Stimulated activated CD8-positive, alpha-beta memory T cell treated with anti-CD3 and anti-CD28 coated beads, Interleukin-4, amount 100 ng/mL, for 48 hours (primary cell): Measurements from ENCODE around the gene NUP98.
"Not testable (repeated sequence)": the region's sequence is repeated elsewhere in the genome, so short reads cannot be mapped to it uniquely, and the experiment has no call there.

Experiments used
- DNase-seq: peaks from one replicate; pipeline ENCODE4 v3.0.0-alpha.2; 2020

NUP98 gene

GRCh38 chr11:3796346-3796745, 1.0 kb downstream of the NUP98 start:
- DNase-seq: no peak

DNA sequence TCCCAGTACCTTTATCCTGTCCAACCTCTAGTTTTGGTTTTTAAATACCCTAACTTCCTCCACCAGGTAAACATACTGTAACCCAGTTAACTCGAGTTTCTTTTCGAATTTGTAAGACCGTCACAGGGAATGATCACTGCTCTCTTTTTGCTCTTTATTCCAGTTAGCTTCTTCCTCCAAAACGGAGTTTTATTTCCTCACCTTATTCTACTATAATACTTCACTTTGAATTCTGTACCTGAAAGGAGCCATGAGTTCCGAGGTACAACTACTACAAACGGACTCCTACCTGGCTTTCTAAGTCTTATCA, 1.4 kb downstream of the NUP98 start:
- DNase-seq: no peak

GRCh38 chr11:3795131-3796001, 2.0 kb downstream of the NUP98 start:
- no peak for DNase-seq

DNA sequence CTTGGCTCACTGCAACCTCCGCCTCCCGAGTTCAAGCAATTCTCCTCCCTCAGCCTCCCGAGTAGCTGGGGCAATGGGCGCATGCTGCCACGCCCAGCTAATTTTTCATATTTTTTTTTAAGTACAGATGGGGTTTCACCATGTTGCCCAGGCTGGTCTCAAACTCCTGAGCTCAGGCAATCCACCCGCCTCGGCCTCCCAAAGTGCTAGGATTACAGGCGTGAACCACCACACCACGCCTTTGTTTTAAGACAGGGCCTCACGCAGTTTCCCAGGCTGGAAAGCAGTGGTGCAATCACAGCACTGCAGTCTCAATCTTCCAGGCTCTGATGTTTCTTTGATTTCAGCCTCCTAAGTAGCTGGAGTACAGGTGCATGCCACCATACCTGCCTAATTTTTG, 3.0 kb downstream of the NUP98 start:
- DNase-seq: not testable (repeated sequence)

DNA sequence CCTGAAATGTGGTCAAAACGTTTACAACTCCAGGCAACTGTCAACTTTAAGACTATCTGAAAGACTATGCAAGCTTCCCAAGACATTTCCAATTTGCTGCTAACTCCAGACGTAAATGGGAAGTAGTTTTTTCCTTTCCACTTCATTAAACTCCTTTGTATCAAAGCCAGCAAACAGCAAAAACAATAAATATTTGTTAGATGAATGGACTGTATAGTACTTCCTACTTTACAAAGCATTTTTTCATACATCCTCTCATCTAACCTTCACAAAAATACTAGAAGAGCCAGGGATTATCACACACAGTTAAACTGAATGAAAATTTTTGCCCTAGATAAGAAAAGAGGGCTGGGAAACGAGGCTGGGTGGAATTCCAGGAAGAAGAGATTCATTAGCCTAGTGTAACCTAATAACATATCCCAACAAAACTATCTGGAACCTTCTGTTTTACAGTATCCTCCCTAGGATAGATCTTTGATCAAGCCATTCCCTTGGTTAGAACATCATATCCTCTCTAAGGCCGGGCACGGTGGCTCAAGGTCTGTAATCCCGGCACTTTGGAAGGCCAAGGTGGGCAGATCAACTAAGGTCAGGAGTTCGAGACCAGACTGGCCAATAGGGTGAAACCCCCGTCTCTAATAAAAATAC, 10.4 kb downstream of the NUP98 start:
- no peak for DNase-seq

DNA sequence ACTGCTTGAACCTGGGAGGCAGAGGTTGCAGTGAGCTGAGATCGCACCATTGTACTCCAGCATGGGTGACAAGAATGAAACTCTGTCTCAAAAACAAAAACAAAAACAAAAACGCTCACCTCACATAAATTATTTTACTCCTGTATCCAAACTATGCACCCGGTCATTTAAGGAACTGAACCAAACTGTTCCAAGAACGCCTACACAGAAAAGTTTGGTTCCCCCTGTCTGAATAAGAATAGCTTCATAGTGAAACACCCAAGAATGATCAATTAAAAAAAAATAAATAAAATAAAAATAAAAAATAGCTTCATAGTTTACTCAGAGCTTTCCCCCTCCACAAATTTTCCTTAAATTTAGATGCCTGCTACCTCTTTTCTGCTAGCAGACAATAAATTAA, 13.7 kb downstream of the NUP98 start:
- DNase-seq: no peak

DNA sequence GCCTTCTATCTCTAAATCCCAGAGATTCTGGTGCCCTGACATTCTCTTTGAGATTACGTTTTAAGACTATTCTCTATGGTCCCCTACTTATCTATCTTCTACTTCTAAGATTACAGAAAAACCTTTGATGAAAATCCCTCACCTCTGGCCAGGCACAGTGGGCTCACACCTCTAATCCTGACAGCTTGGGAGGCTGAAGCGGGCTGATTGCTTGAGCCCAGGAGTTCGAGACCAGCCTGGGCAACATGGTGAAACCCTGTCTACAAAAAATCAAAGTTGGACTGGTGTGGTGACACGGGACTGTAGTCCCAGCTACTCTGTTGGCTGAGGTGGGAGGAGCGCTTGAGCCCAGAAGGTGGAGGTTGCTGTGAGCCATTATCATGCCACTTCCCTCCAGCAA, 14.4 kb downstream of the NUP98 start:
- DNase-seq: no peak

GRCh38 chr11:3781423-3781822, 15.9 kb downstream of the NUP98 start:
- DNase-seq: no peak

DNA sequence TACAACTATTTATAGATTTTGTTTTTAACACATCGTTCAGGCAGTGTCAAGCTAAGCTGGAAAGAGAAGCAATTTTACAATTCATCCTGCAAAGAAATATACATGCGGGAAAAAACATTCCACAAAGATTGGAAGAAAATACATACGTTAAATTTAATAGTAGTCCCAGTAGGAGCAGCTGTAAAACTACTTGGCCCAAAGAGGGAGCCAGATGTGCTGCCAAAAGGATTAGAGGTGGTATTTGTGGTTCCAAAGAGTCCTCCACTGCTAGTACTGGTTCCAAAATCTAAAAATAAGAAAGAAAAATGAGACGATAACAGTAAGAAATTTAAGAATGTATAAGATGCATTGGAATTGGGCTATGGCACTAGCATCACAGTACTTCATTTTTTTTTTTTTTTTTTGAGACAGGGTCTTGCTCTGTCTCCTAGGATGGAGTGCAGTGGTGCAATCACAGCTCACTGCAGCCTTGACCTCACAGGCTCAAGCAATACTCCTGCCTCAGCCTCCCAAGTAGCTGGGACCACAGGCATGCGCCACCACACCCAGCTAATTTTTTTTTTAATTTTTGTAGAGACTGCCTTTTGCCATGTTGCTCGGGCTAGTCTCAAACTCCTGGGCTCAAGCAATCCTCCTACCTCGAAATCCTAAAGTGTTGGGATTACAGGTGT, 21.5 kb downstream of the NUP98 start:
- no peak for DNase-seq

DNA sequence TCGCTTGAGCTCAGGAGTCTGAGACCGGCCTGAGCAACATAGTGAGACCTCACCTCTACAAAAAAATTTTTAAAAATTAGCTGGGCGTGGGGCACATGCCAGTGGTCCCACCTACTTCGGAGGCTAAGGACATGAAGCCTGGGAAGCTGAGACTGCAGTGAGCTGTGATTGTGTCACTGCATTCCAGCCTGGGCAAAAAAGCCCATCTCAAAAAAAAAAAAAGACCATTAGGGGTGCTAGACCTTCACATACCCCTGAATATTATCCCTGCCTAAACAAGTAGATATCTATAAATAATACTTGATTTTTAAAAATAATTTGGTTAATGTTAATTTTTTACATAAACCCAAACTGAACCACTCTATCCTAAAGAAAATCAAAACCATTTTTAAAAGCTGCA, 24.2 kb downstream of the NUP98 start:
- no peak for DNase-seq

- no peak for DNase-seq
Measured at GRCh38 chr11:3767536-3767935, 29.8 kb downstream of the NUP98 start.

- DNase-seq: not testable (repeated sequence)
Measured at GRCh38 chr11:3766836-3767235, 30.5 kb downstream of the NUP98 start.

- DNase-seq: no peak
Measured at GRCh38 chr11:3764266-3764665, 33.1 kb downstream of the NUP98 start.

DNA sequence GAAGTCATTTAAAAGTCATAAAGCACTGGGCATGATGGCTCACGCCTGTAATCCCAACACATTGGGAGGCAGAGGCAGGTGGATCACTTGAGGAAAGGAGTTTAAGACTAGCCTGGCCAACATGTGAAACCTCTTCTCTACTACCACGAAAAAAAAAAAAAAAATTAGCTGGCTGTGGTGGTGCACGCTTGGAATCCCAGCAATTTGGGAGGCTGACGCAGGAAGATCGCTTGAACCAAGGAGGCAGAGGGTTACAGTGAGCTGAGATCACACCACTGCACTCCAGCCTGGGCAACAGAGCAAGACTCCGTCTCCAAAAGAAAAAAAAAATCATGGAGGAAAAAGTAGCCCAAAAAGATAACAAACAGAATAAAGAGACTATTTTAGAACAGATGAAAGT, 42.2 kb downstream of the NUP98 start:
- DNase-seq: no peak

DNA sequence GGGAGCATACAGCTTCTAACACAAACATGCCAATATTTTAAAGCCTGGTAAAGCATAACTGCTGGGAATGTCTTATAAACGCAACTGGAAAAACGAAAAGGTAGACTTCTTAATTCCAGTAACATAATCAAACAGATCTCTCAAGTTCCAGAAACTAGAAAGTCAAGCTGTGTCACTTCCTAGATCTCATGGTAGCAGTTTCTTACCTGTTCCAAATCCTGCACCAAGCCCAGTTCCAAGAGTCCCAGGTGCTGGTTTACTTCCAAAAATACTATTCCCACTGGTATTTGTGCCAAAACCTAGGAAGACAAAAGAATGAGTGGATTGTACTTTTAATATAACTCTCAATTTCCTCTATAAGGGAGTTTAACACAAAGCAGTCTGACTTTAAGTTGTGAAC, 44.2 kb downstream of the NUP98 start:
- no peak for DNase-seq

DNA sequence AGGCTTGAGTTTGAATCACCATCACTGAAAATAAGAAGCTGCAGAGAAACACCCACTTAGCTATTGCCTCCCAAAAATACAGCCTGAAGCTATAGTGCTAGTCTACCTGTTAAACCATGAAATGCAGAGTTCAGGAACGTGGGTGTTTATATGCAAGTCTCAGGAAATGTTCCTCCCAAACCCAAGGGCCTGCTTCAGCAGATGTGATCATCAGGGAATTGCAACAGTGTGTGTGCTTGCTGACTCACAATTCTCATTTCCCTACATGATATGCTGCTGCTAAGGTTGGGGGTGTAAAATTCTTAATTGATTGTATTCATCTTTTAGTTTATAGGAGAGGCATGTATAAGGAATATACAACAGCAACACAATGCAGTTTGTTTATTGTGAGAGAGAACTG, 49.6 kb downstream of the NUP98 start:
- no peak for DNase-seq

- DNase-seq: no peak
Measured at GRCh38 chr11:3745161-3745560, 52.2 kb downstream of the NUP98 start.

GRCh38 chr11:3738723-3739122, 58.6 kb downstream of the NUP98 start:
- DNase-seq: no peak

GRCh38 chr11:3738241-3738640, 59.1 kb downstream of the NUP98 start:
- no peak for DNase-seq

DNA sequence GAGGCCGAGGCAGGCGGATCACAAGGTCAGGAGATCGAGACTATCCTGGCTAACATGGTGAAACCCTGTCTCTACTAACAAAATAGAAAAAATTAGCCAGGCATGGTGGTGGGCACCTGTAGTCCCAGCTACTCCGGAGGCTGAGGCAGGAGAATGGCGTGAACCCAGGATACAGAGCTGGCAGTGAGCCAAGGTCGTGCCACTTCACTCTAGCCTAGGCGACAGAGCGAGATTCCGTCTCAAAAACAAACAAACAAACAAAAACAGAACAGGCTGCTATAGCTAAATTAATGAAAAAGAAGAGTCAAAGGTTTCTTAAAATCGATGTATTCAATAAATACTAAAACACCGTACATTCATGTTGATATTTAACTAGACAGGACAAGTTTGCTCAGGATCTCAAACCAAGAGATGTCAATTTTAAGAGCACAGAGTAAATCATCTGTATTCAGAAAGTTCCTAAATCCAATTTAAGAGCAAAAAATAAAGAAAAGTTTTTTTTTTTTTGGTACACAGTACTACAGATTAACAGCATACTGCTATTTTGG, 59.9 kb downstream of the NUP98 start:
- no peak for DNase-seq

GRCh38 chr11:3736816-3737215, 60.5 kb downstream of the NUP98 start:
- DNase-seq: no peak

GRCh38 chr11:3735827-3736226, 61.5 kb downstream of the NUP98 start:
- DNase-seq: no peak

GRCh38 chr11:3732671-3733436, 64.5 kb downstream of the NUP98 start:
- no peak for DNase-seq
